ENCODE measurements around the gene CRK. TPM values are rescaled to one million over a fixed set of nuclear protein-coding genes. Genes with fewer than 3 reads are reported as not detected.
"Not testable (repeated sequence)": the region's sequence is repeated elsewhere in the genome, so short reads cannot be mapped to it uniquely, and the experiment has no call there.

Gene CRK
- total RNA-seq, 1 donor from 2014 or later = 36.0 TPM

DNA sequence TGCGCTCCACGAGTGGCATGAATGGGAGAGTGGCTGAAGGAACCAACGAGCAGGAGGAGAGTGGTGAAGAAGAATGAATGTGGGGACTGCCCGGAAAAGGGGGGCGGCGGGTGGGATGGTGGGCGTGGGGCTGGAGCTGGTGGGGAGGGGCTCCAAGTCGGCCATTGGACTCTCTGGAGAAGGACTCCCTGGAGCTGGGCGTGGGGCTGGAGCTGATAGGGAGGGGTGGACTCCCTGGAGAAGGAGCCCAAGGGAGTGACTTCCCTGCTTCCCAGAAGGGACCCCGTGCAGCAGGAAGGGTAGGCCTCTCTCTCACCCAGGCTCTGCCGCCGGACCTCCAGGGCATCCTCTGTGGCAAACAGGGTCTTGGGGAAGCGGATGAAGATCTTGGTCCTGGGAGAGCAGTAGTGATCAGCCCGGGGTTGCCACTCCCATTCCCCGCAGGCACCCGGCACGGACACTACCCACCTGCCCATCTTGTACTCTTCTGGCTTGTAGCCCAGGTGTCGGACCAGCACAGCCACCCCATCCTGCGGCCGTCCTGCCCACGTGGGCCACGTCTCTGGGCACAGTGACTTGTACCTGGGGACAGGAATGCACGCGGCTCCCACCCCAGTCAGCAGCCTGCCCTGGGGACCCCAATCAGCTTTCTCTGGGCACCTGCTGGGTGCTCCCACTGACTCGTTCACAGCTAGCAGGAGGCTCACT, 14.9 kb upstream of the CRK start:
- ATAC-seq (ENCODE audit: poor library complexity) (no peak), DNase-seq (no peak)
- intact Hi-C loops (cut with DNase I) = no loop called here

GRCh38 chr17:1470071-1470754, 14.2 kb upstream of the CRK start:
- intact Hi-C loops (cut with DNase I) = no loop called here
- ATAC-seq (ENCODE audit: poor library complexity) = no peak
- no peak for DNase-seq

GRCh38 chr17:1469231-1469852, 13.3 kb upstream of the CRK start:
- intact Hi-C loops (cut with DNase I) = no loop called here
- peak; percentile 46 for ATAC-seq (ENCODE audit: poor library complexity)
- DNase-seq = no peak

DNA sequence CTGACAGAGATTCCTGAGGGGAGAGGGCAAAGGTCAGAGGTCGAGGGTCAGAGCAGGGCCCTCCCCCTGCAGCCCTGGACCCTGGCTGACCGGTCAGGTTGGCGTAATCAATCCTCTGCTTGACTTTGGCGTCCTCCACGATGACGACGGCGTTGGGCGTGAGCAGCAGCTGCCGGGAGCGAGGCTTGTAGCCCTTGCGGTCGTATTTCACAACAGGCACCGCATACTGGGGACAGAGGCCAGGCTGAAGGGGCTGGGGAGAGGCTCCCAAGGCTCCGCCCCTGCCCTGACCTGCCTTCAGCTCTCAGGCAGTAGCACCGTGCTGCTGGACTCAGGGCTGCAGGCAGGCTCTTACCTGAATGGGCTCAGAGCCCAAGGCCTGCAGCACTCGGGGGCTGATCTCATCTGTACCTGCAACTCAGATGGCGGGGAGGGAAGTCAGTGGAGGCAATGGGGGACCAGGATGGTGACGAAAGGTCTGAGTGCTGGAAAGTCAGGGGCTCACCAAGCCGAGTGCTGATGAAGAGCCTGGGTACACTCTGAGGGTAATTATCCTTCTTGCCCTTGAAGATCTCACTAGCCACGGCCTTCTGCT, 12.0 kb upstream of the CRK start:
- peak; percentile 71 for DNase-seq
- no peak for ATAC-seq (ENCODE audit: poor library complexity)
- intact Hi-C loops (cut with DNase I) = no loop called here

- ATAC-seq (ENCODE audit: poor library complexity) (no peak), DNase-seq (no peak)
- intact Hi-C loops (cut with DNase I) = no loop called here
Measured at GRCh38 chr17:1467258-1467657, 11.2 kb upstream of the CRK start.

DNA sequence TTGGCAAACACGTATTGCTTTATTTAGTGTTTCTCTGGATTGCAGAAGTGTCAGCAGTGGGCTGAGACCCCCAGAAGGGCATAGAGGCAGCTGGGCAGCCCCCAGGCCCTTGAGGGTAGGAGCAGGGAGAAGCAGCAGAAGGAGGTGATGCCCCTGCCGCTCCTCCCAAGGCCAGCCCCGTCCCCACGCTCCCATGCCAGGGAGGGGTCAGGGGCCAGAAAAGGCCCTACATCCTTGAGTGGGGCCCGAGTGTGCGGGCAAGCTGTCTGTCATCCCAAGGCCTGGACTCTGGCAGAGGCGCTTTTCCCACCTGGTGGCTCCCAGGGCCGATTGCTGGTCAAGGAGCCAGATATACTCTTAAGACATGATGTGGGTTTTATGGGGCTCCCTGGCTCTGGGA, 8.2 kb upstream of the CRK start:
- ATAC-seq (ENCODE audit: poor library complexity) = no peak
- DNase-seq = no peak
- intact Hi-C loops (cut with DNase I) = no loop called here

DNA sequence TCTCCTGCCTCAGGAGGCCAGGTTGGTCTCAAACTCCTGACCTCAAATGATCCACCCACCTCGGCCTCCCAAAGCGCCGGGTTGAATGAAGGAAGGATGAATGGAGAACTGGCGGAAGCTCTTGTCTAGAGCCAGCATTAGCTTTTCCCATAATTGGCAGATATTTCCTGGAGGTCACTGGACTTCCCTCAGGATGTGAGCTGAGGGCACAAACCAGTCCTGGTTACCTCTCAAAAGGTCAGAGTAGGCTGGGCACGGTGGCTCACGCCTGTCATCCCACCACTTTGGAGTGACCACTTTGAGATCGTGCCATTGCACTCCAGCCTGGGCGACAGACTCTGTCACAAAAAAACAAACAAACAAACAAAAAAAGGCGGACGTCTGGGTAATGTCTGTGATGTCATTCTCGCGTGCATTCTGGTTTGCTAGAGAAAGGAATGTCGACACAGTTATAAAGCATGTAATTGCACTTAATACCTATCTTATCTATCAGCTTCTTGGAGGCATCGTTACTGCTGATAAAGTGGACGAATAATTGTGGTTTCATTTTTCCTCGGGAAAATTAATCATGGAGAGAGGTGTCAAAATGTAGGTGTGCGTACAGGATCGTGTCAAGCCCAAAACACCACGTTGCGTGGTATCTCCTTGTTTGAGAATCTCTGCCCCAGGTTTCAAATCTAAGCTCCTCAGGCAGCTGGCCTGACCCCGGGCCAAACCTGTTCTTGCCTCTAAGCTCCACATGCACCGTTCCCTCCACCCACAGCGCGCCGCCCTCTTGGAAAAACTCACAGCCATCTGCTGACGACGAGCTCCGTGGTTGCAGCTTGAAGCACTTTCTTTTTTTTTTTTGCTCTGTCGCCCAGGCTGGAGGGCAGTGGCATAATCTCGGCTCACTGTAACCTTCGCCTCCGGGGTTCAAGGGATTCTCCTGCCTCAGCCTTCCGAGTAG, 6.4 kb upstream of the CRK start:
- intact Hi-C loops (cut with DNase I) = no loop called here
- peak; percentile 27 for ATAC-seq (ENCODE audit: poor library complexity)
- peak; percentile 59 for DNase-seq

- ATAC-seq (ENCODE audit: poor library complexity) (no peak), DNase-seq (no peak)
Measured at GRCh38 chr17:1461198-1461944, 5.3 kb upstream of the CRK start.

GRCh38 chr17:1460233-1460632, 4.2 kb upstream of the CRK start:
- ATAC-seq (ENCODE audit: poor library complexity) (peak; percentile 44), DNase-seq (peak; percentile 88)
- intact Hi-C loops (cut with DNase I) = no loop called here

More at GRCh38 chr17:1461198-1461944, 5.3 kb upstream of the CRK start:
- intact Hi-C loops (cut with DNase I) = no loop called here

GRCh38 chr17:1455291-1455796, 688 bp downstream of the CRK start:
- ATAC-seq (ENCODE audit: poor library complexity) = peak; percentile 60
- intact Hi-C loops (cut with DNase I) = loop anchor here (2.0 kb wide), 1 partner anchor 59 kb away; no protein-coding TSS in a partner anchor
- DNase-seq = peak; percentile 82

DNA sequence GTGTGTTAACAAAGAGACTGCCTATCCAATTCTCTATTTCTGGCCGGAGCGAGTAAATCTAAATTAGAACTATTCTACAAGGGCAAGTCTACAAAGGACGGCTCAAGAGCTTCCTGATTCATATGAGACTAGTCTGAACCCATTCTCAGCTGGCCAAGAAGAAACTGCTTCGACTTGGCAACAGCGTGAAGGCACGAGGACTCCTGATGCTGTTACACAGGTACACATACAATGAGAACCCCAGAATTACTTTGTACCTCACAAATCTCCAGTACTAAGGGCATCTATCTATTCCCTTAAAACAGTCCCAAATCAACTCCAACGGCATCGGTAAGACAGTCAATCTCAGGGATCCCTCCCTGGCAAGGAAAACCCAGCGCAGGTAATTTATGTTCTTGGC, 1.5 kb downstream of the CRK start:
- ATAC-seq (ENCODE audit: poor library complexity) = no peak
- DNase-seq = no peak
- intact Hi-C loops (cut with DNase I) = loop anchor here (2.0 to 5.0 kb wide), 2 partner anchors 60 to 92 kb away; no protein-coding TSS in a partner anchor

GRCh38 chr17:1453694-1454093, 2.3 kb downstream of the CRK start:
- intact Hi-C loops (cut with DNase I) = loop anchor here (2.0 to 5.0 kb wide), 2 partner anchors 61 to 91 kb away; no protein-coding TSS in a partner anchor
- not testable (repeated sequence) for ATAC-seq (ENCODE audit: poor library complexity); DNase-seq

DNA sequence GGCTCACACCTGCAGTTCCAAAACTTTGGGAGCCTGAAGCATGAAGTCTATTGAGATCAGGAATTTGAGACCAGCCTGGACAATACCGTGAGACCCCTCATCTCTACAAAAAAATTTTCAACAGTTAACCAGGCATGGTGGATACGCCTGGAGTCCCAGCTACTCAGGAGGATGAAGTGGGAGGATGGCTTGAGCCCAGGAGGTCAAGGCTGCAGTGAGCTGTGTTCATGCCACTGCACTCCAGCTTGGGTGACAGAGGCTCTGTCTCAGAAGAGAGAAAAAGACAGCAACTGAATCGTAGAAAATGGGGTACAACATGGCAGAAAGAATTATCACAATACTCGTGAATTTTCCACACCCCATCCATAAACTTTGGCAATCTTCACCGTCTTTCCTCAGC, 3.2 kb downstream of the CRK start:
- DNase-seq (no peak), ATAC-seq (ENCODE audit: poor library complexity) (no peak)
- intact Hi-C loops (cut with DNase I) = loop anchor here (5.0 kb wide), 1 partner anchor 91 kb away; no protein-coding TSS in a partner anchor

DNA sequence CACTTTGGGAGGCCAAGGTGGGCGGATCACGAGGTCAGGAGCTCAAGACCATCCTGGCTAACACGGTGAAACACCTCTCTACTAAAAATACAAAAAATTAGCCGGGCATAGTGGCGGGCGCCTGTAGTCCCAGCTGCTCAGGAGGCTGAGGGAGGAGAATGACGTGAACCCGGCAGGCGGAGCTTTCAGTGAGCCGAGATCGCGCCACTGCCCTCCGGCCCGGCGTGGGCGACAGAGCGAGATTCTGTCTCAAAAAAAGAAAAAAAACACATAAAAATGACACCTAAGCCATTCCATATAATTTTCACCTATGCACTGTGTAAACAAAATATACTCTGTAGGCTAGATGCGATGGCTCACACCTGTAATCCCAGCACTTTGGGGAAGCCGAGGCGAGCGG, 5.8 kb downstream of the CRK start:
- ATAC-seq (ENCODE audit: poor library complexity); DNase-seq: not testable (repeated sequence)
- intact Hi-C loops (cut with DNase I) = loop anchor here (5.0 kb wide), 1 partner anchor 88 kb away; no protein-coding TSS in a partner anchor

GRCh38 chr17:1449412-1449967, 6.5 kb downstream of the CRK start:
- intact Hi-C loops (cut with DNase I) = no loop called here
- no peak for DNase-seq
- no peak for ATAC-seq (ENCODE audit: poor library complexity)

GRCh38 chr17:1447052-1447451, 9.0 kb downstream of the CRK start:
- no peak for ATAC-seq (ENCODE audit: poor library complexity)
- intact Hi-C loops (cut with DNase I) = no loop called here
- DNase-seq = no peak

DNA sequence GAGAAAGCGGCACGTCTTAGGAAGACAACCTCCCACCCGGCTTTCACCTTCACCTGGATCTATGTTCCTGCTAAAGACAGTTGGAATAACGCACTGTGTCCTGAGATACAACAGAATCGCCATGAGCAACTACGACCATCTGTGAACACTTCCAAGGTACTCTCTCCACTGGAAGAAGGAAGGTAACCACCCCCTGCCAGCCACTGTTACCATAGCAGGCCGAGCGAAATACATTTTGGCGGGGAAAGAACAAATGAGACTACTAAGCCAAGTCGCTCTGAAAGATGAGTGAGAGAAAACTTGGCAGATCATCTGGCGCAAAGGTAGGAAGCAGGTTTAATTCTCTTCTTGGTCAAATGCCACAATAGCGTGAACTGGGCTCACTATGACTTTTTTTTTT, 9.8 kb downstream of the CRK start:
- ATAC-seq (ENCODE audit: poor library complexity) (no peak), DNase-seq (no peak)
- intact Hi-C loops (cut with DNase I) = no loop called here

Measured in Right ventricle myocardium superior (tissue), 1 donor.